ENCODE measurements around the gene UXS1.
"Not testable (repeated sequence)": the region's sequence is repeated elsewhere in the genome, so short reads cannot be mapped to it uniquely, and the experiment has no call there.

UXS1 gene

DNA sequence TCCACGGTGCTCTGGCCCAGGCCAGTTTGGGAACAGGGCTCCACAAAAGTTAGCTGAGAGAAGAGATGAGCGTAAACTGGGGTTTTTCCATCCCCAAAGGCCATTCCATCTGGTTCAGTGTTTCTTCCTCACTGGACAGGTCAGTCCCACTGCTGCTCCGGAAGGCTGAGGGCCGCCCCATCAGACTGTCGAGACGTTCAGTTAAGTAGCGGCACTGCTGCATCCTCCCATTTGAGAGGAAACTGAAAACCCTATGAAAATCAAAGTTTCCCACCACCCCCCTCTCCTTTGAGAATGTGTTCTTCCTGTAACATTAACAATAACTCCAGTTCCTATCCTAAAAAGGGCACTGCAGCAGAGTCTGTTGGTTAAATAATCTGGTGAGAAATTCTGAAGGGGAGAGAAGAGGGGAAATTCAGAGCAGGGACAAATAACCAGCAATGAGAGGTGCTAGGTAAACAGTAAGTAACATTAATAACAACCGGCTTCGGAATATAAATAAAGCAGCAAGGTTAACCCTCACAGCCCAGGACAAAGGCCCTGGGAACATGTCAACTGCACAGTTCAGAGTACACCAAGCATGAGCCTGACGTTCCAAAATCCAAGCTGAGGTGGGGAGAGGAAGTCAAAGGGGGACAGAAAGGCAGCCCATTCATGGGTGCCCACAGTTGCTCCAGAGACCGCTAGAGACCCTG, 55.4 kb downstream of the UXS1 start:
- Histone ChIP-seq H3K27ac (ENCODE audit: low read length) (no peak overlapping the region), H2AFZ (ENCODE audit: low read depth, low read length) (no peak overlapping the region), H3K36me3 (replicated peaks; ENCODE audit: low read depth, low read length) (no peaks in the 10 kb centered on the region), H3K4me2 (ENCODE audit: low read length) (no peak overlapping the region), H3K27me3 (ENCODE audit: low read depth, low read length) (no peaks in the 10 kb centered on the region), H3K9ac (ENCODE audit: low read length) (no peak overlapping the region), H3K4me3 (ENCODE audit: low read length) (no peak overlapping the region), H3K4me1 (ENCODE audit: low read length) (no peaks in the 10 kb centered on the region), H3K9me3 (ENCODE audit: insufficient read depth, low read length) (no peaks in the 10 kb centered on the region), H4K20me1 (ENCODE audit: insufficient read depth, low read length) (no peaks in the 10 kb centered on the region), H3K79me2 (ENCODE audit: low read length) (no peaks in the 10 kb centered on the region)
- no peak for TF ChIP-seq EZH2phosphoT487 (IDR thresholded peaks at IDR 0.05; ENCODE audit: low read depth)
- TF ChIP-seq, protein P1, sequence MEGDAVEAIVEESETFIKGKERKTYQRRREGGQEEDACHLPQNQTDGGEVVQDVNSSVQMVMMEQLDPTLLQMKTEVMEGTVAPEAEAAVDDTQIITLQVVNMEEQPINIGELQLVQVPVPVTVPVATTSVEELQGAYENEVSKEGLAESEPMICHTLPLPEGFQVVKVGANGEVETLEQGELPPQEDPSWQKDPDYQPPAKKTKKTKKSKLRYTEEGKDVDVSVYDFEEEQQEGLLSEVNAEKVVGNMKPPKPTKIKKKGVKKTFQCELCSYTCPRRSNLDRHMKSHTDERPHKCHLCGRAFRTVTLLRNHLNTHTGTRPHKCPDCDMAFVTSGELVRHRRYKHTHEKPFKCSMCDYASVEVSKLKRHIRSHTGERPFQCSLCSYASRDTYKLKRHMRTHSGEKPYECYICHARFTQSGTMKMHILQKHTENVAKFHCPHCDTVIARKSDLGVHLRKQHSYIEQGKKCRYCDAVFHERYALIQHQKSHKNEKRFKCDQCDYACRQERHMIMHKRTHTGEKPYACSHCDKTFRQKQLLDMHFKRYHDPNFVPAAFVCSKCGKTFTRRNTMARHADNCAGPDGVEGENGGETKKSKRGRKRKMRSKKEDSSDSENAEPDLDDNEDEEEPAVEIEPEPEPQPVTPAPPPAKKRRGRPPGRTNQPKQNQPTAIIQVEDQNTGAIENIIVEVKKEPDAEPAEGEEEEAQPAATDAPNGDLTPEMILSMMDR (IDR thresholded peaks at IDR 0.05; ENCODE audit: low read depth, low read length), result no peak

DNA sequence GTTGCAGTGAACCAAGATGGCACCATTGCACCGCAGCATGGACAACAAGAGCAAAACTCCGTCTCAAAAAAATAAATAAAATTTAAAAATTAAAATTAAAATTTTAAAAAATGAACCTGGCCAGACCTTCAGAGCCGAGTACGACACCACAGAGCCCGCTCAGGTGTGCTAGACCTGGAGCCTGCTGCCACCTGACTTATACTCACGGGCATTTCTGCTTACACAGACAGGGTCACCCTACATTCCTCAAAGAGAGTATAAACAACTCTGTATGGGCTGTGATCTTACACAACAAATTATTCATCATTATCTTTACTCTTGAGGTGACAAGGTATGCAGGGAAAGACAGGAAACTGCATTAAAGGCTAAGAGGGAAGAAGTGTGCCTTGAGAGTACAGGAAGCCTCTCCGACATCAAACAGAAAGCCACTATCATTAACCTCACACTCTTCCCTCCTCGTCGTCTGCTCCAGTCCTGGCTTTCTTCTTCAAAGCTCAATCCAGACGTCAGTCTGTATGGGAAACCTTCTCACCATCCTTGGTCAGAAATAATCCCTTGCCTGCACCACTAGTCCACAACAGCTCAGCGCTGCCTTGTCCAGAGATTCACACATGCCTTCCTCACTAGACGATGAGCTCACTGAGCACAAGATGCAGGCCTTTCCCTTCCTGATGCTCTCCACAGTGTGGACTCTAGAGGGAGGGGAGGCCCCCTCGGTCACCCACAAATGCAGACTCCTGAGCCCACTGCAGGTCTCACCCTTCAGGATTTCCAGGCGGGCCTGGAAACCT, 56.2 kb downstream of the UXS1 start:
- no peak overlapping the region for H3K4me2 ChIP-seq (ENCODE audit: low read length)
- no peak overlapping the region for H2AFZ ChIP-seq (ENCODE audit: low read depth, low read length)
- H4K20me1 ChIP-seq (ENCODE audit: insufficient read depth, low read length), result no peaks in the 10 kb centered on the region
- H3K27ac ChIP-seq (ENCODE audit: low read length), result no peak overlapping the region
- no peak overlapping the region for H3K4me3 ChIP-seq (ENCODE audit: low read length)
- H3K36me3 ChIP-seq (replicated peaks; ENCODE audit: low read depth, low read length), result no peaks in the 10 kb centered on the region
- H3K4me1 ChIP-seq (ENCODE audit: low read length), result no peaks in the 10 kb centered on the region
- no peaks in the 10 kb centered on the region for H3K27me3 ChIP-seq (ENCODE audit: low read depth, low read length)
- TF ChIP-seq, protein P1 (IDR thresholded peaks at IDR 0.05; ENCODE audit: low read depth, low read length), result no peak
- no peak for TF ChIP-seq EZH2phosphoT487 (IDR thresholded peaks at IDR 0.05; ENCODE audit: low read depth)
- H3K9ac ChIP-seq (ENCODE audit: low read length), result no peak overlapping the region
- H3K9me3 ChIP-seq (ENCODE audit: insufficient read depth, low read length), result no peaks in the 10 kb centered on the region
- no peaks in the 10 kb centered on the region for H3K79me2 ChIP-seq (ENCODE audit: low read length)

DNA sequence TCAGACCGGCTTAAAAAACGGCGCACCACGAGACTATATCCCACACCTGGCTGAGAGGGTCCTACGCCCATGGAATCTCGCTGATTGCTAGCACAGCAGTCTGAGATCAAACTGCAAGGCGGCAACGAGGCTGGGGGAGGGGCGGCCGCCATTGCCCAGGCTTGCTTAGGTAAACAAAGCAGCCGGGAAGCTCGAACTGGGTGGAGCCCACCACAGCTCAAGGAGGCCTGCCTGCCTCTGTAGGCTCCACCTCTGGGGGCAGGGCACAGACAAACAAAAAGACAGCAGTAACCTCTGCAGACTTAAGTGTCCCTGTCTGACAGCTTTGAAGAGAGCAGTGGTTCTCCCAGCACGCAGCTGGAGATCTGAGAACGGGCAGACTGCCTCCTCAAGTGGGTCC, 62.9 kb downstream of the UXS1 start:
- H3K9ac ChIP-seq (ENCODE audit: low read length); H3K9me3 ChIP-seq (ENCODE audit: insufficient read depth, low read length); H3K4me3 ChIP-seq (ENCODE audit: low read length); H3K36me3 ChIP-seq (replicated peaks; ENCODE audit: low read depth, low read length); H3K79me2 ChIP-seq (ENCODE audit: low read length); H3K27me3 ChIP-seq (ENCODE audit: low read depth, low read length); H3K4me1 ChIP-seq (ENCODE audit: low read length); H2AFZ ChIP-seq (ENCODE audit: low read depth, low read length); H3K4me2 ChIP-seq (ENCODE audit: low read length); H3K27ac ChIP-seq (ENCODE audit: low read length); H4K20me1 ChIP-seq (ENCODE audit: insufficient read depth, low read length): not testable (repeated sequence)

DNA sequence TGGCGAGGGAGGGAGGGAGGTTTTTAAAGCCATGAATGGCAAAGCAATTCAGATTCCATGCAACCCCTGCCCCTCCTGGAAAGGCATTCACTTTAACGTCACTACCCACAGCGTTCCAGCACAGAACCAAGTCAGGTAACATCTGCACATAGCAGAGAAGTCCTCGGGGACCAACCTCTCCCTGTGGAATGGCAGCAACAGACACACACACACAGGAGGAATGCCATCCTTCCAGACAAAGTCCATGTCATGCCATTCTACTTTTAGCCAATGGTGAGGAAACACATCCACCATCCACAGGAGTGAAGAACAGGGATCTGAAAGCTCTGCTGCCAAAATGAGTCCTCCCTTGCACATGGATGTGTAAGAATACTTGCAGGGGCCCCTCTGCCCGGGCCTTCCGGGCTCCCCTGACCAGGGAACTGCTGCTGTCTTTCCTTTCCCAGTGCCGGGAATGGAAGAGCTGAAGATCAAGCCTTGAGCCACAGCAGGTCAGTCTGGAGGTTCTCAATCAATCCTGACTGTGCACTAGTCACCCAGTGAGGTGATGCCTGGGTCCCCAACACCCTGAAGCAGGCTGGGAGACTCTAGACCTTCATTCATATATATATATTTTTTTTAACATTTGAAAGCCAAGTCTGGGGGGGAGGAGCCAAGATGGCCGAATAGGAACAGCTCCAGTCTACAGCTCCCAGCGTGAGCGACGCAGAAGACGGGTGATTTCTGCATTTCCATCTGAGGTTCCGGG, 63.7 kb downstream of the UXS1 start:
- Histone ChIP-seq H3K36me3 (replicated peaks; ENCODE audit: low read depth, low read length) (no peaks in the 10 kb centered on the region), H3K27ac (ENCODE audit: low read length) (no peak overlapping the region), H2AFZ (ENCODE audit: low read depth, low read length) (no peak overlapping the region), H3K4me3 (ENCODE audit: low read length) (no peak overlapping the region), H3K9ac (ENCODE audit: low read length) (no peak overlapping the region), H3K9me3 (ENCODE audit: insufficient read depth, low read length) (no peaks in the 10 kb centered on the region), H4K20me1 (ENCODE audit: insufficient read depth, low read length) (no peaks in the 10 kb centered on the region), H3K4me2 (ENCODE audit: low read length) (no peak overlapping the region), H3K4me1 (ENCODE audit: low read length) (peaks cover 8% of the 10 kb centered on the region), H3K27me3 (ENCODE audit: low read depth, low read length) (no peaks in the 10 kb centered on the region), H3K79me2 (ENCODE audit: low read length) (no peaks in the 10 kb centered on the region)
- TF ChIP-seq EZH2phosphoT487 (IDR thresholded peaks at IDR 0.05; ENCODE audit: low read depth), result no peak
- TF ChIP-seq, protein P1 (IDR thresholded peaks at IDR 0.05; ENCODE audit: low read depth, low read length), result no peak
